GM12873 (cell line): ENCODE results near the gene FLACC1.

Experiments
- CTCF ChIP-seq: IDR thresholded peaks from 2 replicates; pipeline ENCODE4 v1.5.1; 2012; ENCODE audit warnings: low read depth, mild to moderate bottlenecking, moderate library complexity, low read length, control low read depth; ENCODE audit not compliant: insufficient read depth; ENCODE audit errors: missing control alignments

FLACC1 gene, protein sequence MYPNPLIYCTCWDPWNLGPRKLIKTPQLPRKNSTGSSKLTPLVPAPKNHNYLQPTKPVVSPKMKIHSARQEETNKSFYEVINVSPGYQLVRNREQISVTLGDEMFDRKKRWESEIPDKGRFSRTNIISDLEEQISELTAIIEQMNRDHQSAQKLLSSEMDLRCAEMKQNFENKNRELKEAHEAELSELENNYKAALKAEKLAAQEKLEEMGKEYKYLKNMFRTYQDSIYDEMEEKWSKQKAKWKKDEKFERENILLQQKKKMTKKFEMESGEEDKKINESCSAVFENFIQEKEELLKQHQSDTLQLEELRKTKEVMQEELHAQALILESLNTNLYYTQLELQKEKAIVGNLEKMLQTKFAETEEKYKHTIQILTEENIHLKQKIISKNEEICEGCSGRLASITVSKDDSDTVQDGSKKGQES

GRCh38 chr2:201357221-201357620, at the start of gene FLACC1:
Gene FLACC1, minus strand, starts transcription at chr2:201357345. Its CDS starts 5,941 bp downstream, at chr2:201351404.
- no peak for TF ChIP-seq CTCF

DNA sequence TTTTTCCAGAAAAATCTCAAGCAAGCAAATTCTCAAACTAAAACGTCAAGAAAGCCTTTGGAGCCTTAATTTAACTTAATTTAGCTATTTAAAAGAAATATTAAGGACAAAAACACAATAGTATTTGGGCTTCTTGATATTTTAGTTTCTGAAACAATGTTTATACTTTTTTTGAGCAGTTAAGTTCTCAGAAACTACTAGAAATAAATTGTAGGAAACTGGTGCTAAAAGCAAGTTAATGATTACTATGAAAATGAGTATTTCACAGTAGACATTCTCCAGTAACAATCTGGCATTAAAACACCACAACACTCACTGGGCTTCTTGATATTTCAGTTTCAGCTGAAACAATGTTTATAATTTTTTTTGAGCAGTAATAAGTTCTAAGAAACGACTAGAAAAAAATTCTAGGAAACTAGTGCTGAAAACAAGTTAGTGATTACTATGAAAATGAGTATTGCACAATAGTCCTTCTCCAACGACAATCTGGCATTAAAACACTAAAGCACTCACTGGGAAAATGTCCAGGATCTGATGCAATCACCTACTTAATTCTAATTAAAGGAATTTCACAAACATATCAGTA, 49.0 kb upstream of the FLACC1 start:
- TF ChIP-seq CTCF: no peak

DNA sequence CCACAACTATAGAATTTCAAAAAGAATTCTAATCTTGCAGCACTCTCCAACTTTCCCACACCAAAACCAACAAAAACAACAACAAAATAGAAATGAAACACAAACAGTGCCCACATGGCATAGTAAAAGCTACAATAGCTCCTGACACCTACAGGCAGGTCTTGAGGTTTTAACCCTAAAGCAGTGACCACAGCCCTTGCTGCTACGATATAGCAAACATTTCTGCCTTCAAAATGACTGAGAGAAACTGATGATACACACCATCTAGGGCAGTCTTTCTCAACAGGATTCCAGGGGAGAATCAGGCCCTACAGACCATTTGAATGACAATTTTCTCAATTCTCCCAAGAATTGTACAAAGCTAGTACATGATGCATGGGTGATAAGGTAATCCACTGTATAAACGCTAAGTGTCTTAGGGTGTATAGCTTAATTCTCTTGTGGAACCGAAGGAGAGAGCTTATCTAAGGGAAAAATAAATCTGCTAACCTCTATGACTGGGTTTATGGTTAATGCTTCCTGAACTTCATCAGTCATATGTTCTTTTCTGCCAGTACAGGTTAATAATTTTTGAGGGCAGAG, 47.6 kb upstream of the FLACC1 start:
- TF ChIP-seq CTCF: no peak

GRCh38 chr2:201403880-201404279, 46.7 kb upstream of the FLACC1 start:
- TF ChIP-seq CTCF: no peak

DNA sequence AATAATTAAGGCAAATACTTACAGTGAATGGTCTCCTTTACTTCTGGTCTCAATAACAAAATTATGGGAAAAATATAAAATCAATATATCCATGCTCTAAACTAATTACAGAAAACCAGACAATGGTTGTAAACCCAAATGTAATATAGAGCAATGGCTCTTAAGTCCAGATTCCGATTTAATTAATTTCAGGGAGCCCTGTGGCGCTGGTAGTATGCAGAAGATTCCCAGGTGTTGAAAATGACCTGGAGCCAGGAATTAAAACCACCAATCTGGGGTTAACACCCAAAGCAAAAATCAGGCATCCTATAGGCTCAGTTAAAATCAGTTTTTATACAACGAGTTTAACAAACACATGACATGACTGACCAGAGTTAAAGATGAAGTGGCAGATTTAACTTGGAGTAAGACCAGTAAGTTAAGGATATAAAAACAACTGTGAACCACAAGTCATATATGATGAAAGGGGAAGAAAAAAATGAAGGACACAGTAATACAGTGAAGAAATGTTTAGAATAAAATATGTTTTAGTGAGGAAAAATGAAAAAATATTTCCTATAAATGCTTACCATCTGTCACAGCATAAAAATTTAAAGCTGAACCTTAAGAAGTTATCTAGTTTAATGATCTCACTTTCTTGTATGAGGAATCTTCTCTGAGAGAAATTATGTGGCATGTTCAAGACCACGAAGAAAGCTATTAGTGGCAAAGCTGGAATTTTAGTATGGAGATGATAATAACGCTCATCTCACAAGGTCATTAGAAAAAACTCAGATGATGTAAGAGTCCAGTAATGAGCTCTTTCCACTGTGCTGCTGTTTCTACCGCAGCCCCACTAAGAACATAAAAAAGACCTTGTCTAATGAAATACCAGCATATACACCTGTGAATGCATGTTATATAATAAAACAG, 45.8 kb upstream of the FLACC1 start:
- no peak for TF ChIP-seq CTCF

- no peak for TF ChIP-seq CTCF
Observed at GRCh38 chr2:201401815-201402214, 44.7 kb upstream of the FLACC1 start.

DNA sequence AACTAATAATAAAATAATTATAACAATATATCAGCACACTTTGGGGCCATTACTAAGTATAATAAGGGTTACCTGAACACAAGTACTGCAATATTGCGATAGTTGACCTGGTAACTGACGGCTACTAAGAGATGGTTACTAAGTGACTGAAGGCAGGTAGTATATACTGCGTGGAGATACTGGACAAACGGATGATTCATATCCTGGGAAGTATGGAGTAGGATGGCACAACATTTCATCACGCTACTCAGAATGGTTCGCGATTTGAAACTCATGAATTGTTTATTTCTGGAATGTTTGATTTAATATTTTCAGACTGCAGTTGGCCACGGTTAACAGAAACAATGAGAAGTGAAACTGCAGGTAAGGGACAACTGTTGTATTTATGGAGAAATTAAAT, 39.5 kb upstream of the FLACC1 start:
- no peak for TF ChIP-seq CTCF
